Fibroblast of the aortic adventitia (primary cell): Measurements from ENCODE around the gene GPR39. TPM values are rescaled to one million over a fixed set of nuclear protein-coding genes. Genes with fewer than 3 reads are reported as not detected.

Source experiments
- DNase-seq: peaks from one replicate; pipeline ENCODE4 v3.0.0-alpha.2; 2010; ENCODE audit warnings: low read depth
- H3K4me3 ChIP-seq: 2 replicates; pipeline ENCODE4 v1.5.1; 2011; ENCODE audit warnings: low read depth, mild to moderate bottlenecking, control low read depth, low read length, moderate library complexity
- total RNA-seq: library from RNA; depleted of rRNA; stranded (reverse); fragments of >200 nt; gene quantifications from 2 replicates; pipeline ENCODE4 v1.2.3, GENCODE V29; 2012; ENCODE audit warnings: low replicate concordance
- TF ChIP-seq, protein P1 (sequence below): IDR thresholded peaks from 2 replicates; pipeline ENCODE4 v1.5.1; 2011; ENCODE audit warnings: mild to moderate bottlenecking, low read length, control low read depth, inconsistent platforms; ENCODE audit not compliant: insufficient read depth

GPR39 gene
- total RNA-seq, 1 donor = 12.7 TPM

- no peak for DNase-seq
- TF ChIP-seq, protein P1, sequence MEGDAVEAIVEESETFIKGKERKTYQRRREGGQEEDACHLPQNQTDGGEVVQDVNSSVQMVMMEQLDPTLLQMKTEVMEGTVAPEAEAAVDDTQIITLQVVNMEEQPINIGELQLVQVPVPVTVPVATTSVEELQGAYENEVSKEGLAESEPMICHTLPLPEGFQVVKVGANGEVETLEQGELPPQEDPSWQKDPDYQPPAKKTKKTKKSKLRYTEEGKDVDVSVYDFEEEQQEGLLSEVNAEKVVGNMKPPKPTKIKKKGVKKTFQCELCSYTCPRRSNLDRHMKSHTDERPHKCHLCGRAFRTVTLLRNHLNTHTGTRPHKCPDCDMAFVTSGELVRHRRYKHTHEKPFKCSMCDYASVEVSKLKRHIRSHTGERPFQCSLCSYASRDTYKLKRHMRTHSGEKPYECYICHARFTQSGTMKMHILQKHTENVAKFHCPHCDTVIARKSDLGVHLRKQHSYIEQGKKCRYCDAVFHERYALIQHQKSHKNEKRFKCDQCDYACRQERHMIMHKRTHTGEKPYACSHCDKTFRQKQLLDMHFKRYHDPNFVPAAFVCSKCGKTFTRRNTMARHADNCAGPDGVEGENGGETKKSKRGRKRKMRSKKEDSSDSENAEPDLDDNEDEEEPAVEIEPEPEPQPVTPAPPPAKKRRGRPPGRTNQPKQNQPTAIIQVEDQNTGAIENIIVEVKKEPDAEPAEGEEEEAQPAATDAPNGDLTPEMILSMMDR = no peak
- no peak overlapping the region for H3K4me3 ChIP-seq
Measured at GRCh38 chr2:132426033-132426432, 9.4 kb downstream of the GPR39 start.

DNA sequence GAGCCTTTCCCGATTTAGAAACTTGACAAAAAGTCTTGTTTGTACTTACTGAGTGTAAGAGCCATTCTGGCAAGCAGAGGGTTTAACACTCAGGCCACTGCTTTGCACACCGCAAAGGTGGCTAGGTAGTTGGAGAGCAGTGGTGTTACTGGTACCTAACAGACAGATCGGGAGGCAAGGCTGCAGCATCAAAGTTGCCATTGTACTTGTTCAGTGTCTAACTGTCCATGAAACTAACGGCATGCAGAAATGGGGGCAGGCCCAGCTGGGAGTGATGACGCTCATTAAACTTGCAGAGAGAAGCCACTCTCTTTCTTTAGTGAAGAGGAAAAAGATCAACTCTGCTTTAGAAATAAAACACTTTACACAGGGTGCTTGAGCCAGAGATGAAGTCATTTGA lies 10.1 kb downstream of the GPR39 start:
- H3K4me3 ChIP-seq = no peak overlapping the region
- TF ChIP-seq, protein P1 = no peak
- no peak for DNase-seq

- DNase-seq = no peak
- TF ChIP-seq, protein P1 = no peak
- H3K4me3 ChIP-seq = no peak overlapping the region
Measured at GRCh38 chr2:132429351-132429750, 12.7 kb downstream of the GPR39 start.

DNA sequence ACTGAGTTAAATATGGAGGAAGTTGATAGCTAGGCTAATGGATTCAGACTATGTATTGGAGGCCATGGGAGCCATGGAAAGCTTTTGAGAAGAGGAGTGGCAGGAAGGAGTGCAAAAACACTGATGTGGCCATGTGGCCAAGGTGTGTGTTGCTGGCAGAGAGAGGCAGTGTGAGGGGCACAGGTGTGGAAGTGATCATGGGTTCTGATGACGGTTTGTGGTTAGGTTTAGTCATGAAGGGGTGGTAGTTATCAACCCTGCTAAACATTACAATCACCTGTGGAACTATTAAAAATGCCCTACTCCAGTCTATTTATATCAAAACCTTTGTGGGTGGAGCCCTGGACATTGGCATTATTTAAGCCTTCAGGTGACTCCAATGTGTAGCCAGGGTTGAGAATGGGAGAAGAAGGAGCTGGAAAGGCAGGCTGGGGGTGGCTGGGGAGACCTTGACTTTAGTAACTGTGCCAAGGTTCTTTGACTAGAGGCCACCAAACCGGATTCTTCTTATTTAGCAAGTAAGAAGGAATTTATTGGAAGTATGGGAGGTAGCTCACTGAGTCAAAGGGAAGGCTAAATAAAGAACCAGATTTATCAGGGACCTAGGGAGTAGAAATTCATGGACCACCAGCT lies 13.5 kb downstream of the GPR39 start:
- H3K4me3 ChIP-seq = no peak overlapping the region
- no peak for DNase-seq
- TF ChIP-seq, protein P1 = no peak

DNA sequence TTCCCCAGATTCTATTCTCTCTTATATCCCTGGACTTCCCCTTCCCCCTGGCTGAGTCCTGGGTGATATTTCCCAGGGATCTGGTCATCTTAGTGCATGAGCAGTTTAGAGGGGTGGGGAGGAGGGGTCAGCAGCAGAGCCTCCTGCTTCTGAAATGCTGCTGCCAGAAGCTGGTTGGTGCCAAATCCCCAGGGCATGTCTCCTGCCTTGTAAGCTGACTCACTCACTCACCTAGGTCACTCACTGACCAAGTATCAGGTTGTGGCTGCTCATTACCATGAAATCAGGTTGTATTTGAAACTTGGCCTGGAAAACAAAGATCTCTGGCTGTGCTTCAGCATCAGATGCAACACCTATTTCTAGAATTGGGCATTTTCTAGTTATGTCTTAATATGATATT lies 14.3 kb downstream of the GPR39 start:
- TF ChIP-seq, protein P1 = no peak
- H3K4me3 ChIP-seq = no peak overlapping the region
- no peak for DNase-seq

DNA sequence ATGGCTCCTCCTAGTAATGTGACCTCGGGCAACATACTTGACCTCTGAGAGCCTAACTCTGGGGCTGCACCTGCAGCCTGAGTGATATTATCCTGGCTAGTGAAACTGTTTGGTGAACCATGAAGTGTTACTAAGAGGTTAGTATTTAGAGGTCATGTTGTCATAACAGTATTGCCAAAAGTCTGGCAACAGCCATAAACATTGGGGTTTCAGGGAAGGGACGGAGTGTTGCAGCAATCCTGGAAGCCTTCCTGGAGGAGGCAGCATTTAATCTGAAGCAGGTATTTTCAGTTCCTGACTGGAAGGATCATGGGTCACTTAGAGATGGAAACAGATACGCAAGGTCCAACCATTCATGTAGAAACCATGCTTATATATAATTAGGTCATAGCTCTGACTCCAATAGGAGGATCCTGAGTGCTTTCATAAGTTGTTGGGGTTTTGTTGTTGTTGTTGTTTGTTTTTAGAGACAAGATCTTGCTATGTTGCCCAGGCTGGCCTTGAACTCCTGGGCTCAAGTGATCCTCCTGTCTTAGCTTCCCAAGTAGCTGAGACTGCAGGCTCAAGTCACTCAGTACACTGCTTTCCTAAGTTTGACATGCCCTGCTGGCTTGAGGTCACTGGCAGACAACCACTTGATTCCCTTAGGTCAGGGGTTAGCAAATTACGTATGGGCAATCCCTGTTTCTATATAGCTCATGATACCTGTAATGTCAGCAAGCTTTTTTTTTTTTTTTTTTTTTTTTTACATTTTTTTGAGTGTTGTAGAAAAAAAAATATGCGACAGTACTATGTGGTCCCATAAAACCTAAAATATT lies 21.5 kb downstream of the GPR39 start:
- TF ChIP-seq, protein P1 = no peak
- H3K4me3 ChIP-seq = no peak overlapping the region
- no peak for DNase-seq
